Adrenal gland (tissue), 12 donors: Measurements from ENCODE around the gene CD151. TPM values are rescaled to one million over a fixed set of nuclear protein-coding genes. Genes with fewer than 3 reads are reported as not detected.

Experiments
- DNase-seq, 7 donors: peaks; one replicate each; pipeline ENCODE4 v3.0.0-alpha.2; 2019 to 2020
- H3K27ac ChIP-seq, 5 donors: fragments of 200-600 bp; sonication (generic) in 4 of 5; 1 replicate in 3 of 5; 2 replicates in 2 of 5; pipeline versions ENCODE4 v1.5.1 to v1.8.0; 2016 to 2020; ENCODE audit warnings: mild to moderate bottlenecking in 1 of 5
- H3K27me3 ChIP-seq: fragments of 200-600 bp; 2 replicates; pipeline ENCODE4 v1.8.0; 2021
- H3K36me3 ChIP-seq, 2 donors: fragments of 200-600 bp; replicated peaks in 1 of 2; 1 replicate in 1 of 2; 2 replicates in 1 of 2; pipeline versions ENCODE4 v1.5.1 to v1.8.0; 2018 to 2022
- H3K4me1 ChIP-seq, 2 donors: fragments of 200-600 bp; replicated peaks in 1 of 2; 1 replicate in 1 of 2; 2 replicates in 1 of 2; pipeline versions ENCODE4 v1.5.1 to v1.8.0; 2018 to 2021
- H3K4me3 ChIP-seq, 4 donors: fragments of 200-600 bp; sonication (generic) in 3 of 4; one replicate each; pipeline ENCODE4 v1.5.1; 2016 to 2018
- H3K9me3 ChIP-seq, 3 donors: fragments of 200-600 bp; sonication (generic) in 1 of 3; replicated peaks in 1 of 3; 1 replicate in 2 of 3; 2 replicates in 1 of 3; pipeline versions ENCODE4 v1.5.1 to v1.8.0; 2016 to 2021
- CTCF ChIP-seq, 6 experiments: fragments of 450-650 bp in 4 of 6; fragments of 200-600 bp in 2 of 6; sonication (generic) in 1 of 6; IDR thresholded peaks; 1 replicate in 5 of 6; 2 replicates in 1 of 6; pipeline versions ENCODE4 v1.5.1 to v1.8.0; 2016 to 2021; ENCODE audit warnings: antibody characterized with exemption in 6 of 6, mild to moderate bottlenecking in 2 of 6, moderate library complexity in 1 of 6
- POLR2A ChIP-seq, 2 donors: fragments of 450-650 bp; IDR thresholded peaks; one replicate each; pipeline ENCODE4 v1.6.1; 2017; ENCODE audit warnings: antibody characterized with exemption in 2 of 2, mild to moderate bottlenecking in 2 of 2, moderate library complexity in 1 of 2
- WGBS, 4 donors: extraction: QIAGEN DNeasy Blood & Tissue Kit in 2 of 4; methylation state at CpG; one replicate each; pipeline versions ENCODE4 v1.1.5 to v1.1.7; 2013 to 2017; 5-methylcytosine and 5-hydroxymethylcytosine counted together
- intact Hi-C, 2 donors: fragments of 100-400 bp; cut with DNase I; formaldehyde crosslinking; loops; one replicate each; pipeline versions ENCODE4 v1.14.1 to v1.15.0; 2022 to 2023
- polyA plus RNA-seq, 3 donors: library from polyadenylated mRNA; stranded (reverse); fragments of 200-250 nt in 2 of 3; fragments of 350-450 nt in 1 of 3; fragmentation: Illumina TruSeq in 1 of 3; extraction: RNeasy Lipid Tissue Mini Kit (QIAGEN cat#74804) in 1 of 3; gene quantifications; one replicate each; pipeline ENCODE4 v1.2.3, GENCODE V29; 2013 to 2014
- total RNA-seq, 9 donors: library from RNA; depleted of rRNA in 4 of 9; stranded (reverse); fragments of >200 nt in 4 of 9; fragments of 120-200 nt in 1 of 9; fragmentation: NEBNext Ultra II Directional in 1 of 9; extraction: Animal tissue kit (Norgen Biotek cat#: 25700) in 1 of 9; gene quantifications; one replicate each; pipeline versions ENCODE4 v1.1.0 to v1.2.4, GENCODE V29; 2013 to 2023
- donor health status: healthy with polysubstance abuse.
- donor health status: Bipolar disorder and iron deficiency.
- donor health status: DM: yes; HTN: yes; CAD: no.
- donor health status: DM: no; HTN: no; CAD: no.
- donor health status: DM: no; HTN: no; CAD: no.
- donor health status: DM: yes; HTN: yes; CAD: no.

Gene CD151
- total and polyA plus RNA-seq, 12 donors: 111 to 387 (median 285) TPM

GRCh38 chr11:843086-843734 is 10.5 kb downstream of the CD151 start:
- Histone ChIP-seq H3K9me3 (no peaks in the 10 kb centered on the region), H3K36me3 (peaks cover 0 to 22% of the 10 kb centered on the region in 2 donors), H3K4me3 (peak overlapping the region; percentile 31 to 97 (median 65)), H3K4me1 (peaks cover 31 to 41% of the 10 kb centered on the region in 2 donors), H3K27ac (peak overlapping the region; percentile 44 to 97 (median 94)), H3K27me3 (no peaks in the 10 kb centered on the region)
- no peak for TF ChIP-seq CTCF (IDR thresholded peaks at IDR 0.05)
- no peak for TF ChIP-seq POLR2A (IDR thresholded peaks at IDR 0.05)
- 0 to 6% (median 3%) methylated on average over 2 to 53 of the region's 53 CpGs; no CpG with 5 or more reads in 1 of the 4 donors for WGBS, 4 donors
- DNase-seq: peak in 1 of 7 donors; percentile 58
- intact Hi-C loops: no loop called here

GRCh38 chr11:843818-844692 is 11.3 kb downstream of the CD151 start:
- peak overlapping the region in 2 of 4 donors; percentile 79 to 97 for H3K4me3 ChIP-seq
- peaks cover 38 to 50% of the 10 kb centered on the region in 2 donors for H3K4me1 ChIP-seq
- 12 to 38% (median 29%) methylated on average over 2 to 25 of the region's 25 CpGs for WGBS, 4 donors
- H3K9me3 ChIP-seq: no peaks in the 10 kb centered on the region
- TF ChIP-seq CTCF (IDR thresholded peaks at IDR 0.05) (no peak), POLR2A (IDR thresholded peaks at IDR 0.05) (peak; percentile 41 to 59)
- H3K36me3 ChIP-seq: peaks cover 0 to 14% of the 10 kb centered on the region in 2 donors
- H3K27ac ChIP-seq: peak overlapping the region; percentile 44 to 97 (median 94)
- H3K27me3 ChIP-seq: no peaks in the 10 kb centered on the region
- intact Hi-C loops: no loop called here
- peak; percentile 86 to 96 (median 94) for DNase-seq

GRCh38 chr11:844693-845644 is 12.2 kb downstream of the CD151 start:
- Histone ChIP-seq H3K27ac (peak overlapping the region in 4 of 5 donors; percentile 91 to 97 (median 96)), H3K27me3 (no peaks in the 10 kb centered on the region), H3K36me3 (peaks cover 0 to 5% of the 10 kb centered on the region in 2 donors), H3K4me1 (peaks cover 41 to 54% of the 10 kb centered on the region in 2 donors), H3K9me3 (no peaks in the 10 kb centered on the region), H3K4me3 (peak overlapping the region in 2 of 4 donors; percentile 79 to 97)
- DNase-seq: peak; percentile 78 to 89 (median 87)
- TF ChIP-seq CTCF (IDR thresholded peaks at IDR 0.05) (no peak), POLR2A (IDR thresholded peaks at IDR 0.05) (no peak)
- 31 to 58% (median 42%) methylated on average over 12 to 31 of the region's 31 CpGs for WGBS, 4 donors
- intact Hi-C loops: loop anchor here in 1 of 2 donors (5.0 kb wide), 1 partner anchor 207 kb away; no protein-coding TSS in a partner anchor
